NK-92 (cell line): ENCODE results near the gene EXOC4.

Experiments used
- DNase-seq: peaks from one replicate; lab custom pipeline; 2025; ENCODE audit not compliant: unreplicated experiment; lab: John Stamatoyannopoulos, UW

Gene EXOC4

DNA sequence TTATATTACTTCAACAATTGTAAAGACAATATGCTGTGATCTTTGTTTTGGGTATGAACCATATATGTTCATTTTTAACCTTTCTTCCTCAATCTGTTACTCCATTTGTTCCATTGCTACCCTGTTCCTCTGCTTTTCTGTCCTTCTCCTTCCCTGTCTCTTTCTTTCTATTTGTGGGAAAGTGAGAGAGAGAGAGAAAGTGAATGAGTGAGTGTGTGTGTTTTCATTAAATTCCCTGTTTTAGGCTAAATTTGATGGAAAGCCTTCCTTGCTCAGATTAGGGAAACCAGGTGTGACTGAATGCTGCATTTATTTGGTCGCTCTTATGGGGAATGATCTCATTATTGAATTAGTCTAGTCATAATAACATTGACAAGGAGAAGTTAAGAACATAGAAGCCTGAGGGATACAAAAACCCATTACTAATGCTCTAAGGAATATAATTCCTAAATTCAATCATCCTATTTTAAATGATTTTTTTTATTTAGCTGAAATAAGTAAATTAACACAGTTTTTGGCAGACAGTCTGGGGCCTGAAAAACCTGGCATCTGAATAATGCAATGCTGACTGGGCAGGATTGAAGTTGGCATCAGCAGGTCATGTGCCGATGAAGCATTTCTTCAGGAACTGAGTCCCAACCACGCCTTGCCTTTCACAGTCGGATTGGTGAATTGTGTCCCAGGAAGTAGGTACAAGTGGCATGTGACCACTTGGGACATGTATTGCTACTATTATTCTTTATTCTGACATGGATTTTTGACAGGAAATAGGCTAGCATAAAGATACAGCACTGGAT, 756.6 kb downstream of the EXOC4 start:
- DNase-seq = no peak

DNA sequence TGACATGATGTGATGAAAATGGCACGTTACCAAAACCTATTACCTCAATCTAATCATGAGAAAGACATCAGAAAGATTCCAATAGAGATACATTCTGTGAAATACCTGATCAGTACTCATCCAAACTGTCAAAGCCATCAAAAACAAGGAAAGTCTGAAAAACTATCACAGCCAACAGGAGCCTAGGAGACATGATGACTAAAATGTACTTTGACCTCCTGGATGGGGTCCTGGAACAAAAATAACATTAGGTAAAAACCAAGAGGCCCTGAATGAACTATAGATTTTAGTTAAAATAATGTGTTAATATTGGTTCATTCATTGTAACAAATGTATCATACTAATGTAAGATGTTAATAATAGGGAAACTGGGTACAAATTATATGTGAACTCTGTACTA, 760.4 kb downstream of the EXOC4 start:
- no peak for DNase-seq

DNA sequence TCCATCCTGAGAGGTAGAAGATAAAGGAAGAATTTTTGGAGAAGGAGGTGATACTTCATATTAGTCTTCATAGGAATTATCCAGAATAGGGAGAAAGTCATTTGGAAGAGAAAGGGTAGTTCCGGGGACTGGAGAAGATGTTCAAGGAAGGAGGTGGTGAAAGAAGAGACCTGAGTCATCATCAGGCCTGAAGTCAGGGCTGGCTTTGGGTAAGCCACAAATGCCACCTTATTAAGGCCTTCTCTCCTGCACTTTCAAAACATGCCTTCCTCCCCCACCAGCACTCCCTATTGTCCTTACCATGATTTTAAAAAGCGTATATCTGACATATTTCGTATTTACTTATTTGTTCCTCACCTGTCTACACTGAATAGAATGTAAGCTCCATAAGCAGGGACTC, 762.1 kb downstream of the EXOC4 start:
- DNase-seq = no peak

DNA sequence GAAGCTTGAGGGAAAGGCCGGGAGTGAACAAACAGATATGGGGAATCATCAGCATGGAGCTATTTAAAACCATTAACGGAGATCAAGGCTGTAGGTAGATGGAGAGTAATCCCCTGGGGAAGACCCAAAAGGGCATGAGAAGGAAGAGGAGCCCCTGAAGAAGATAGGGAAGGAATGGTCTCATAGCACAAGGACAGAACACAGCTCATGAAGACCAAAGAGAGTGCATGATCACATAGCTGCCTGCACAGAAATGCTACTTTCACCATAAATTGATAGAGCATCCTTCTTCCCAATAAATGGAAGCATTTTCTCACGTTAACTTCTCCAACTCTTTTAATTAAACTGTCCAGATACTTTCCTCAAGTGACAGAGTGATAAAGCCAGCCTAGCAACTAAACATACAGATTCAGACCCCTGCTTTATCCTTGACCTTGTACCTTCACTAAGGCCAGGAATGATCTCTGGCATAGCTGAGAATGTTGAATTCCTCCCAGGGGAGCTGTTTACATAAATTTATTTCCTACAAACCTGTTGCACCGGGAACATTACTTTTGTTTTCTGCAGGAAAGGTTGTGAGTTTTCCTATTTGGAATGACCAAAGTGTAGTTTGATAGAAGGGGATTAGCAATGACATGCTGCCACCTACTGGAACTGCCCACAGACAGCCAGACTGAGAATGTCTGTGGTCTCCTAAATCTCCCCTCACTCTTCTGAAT, 763.5 kb downstream of the EXOC4 start:
- DNase-seq = no peak

DNA sequence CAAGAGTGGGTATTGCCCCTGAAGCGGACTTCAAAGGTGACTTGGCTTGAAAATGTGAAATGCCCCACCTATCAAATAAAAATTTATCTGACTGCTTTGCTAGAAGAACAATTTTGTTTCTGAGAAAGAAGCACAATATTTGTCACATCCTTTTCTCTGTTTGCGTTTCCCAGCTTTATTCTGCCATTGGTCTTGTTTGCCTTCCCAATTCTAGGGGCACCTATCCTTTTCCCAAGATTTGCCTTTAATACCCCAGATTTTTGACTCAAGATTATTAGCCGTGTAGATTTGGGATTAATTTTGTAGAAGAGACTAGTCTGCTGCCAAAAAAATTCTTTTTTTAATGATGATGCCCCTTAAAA, 764.0 kb downstream of the EXOC4 start:
- no peak for DNase-seq

DNA sequence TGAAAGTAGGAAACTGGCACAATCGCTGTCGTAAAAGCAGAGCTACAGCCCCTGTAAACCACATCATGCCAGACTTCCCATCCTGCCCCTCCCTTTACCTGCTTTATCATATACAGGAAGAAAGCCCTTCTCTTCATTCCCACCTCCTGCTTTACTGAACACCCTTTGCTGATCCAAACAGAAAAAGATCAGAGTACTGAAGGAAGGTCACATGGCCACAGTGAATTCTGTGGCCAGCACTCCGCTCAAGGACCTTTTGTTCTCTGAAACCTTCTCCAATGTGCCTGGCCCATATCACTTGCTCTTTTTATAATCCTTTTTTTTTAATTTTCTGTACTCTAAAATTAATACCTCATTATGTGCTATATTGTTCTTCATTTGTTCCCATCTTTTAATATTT, 765.4 kb downstream of the EXOC4 start:
- DNase-seq = no peak

DNA sequence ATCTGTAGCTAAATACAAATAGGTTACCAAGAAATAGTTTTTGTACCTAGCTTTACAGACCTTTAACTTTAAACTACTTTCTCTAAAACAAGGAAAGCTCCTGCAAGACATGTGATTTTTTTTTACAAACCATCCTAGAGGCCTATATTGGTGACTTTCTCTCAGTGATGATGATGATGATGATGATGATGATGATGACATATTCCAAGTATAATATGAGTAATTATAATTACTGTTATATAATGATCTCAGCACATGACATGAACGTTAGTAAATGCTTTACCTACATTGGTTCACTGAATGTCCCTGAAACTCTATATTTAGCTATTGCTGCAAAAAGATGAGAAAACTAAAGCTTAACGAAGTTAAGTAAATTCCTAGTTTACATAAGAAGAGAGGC, 766.4 kb downstream of the EXOC4 start:
- DNase-seq = no peak

DNA sequence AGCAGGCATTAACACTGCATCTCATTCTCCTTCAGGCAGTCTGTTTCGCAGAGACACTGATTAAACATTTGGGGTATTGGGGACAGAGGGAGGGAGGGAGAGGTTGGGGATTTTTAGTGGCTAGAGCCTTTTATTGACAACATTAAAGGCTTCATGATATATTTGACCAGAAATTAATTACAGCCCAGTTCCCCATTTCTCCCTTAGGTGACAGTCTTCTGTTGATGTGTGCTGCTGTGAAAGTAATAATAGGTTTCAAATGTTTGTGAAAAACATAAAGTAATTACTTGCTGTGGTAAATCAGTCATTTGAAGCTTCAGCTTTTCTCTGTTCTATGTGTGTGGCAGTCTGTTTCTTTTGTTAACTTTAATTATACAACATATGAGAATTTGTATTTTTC, 769.0 kb downstream of the EXOC4 start:
- DNase-seq = no peak

DNA sequence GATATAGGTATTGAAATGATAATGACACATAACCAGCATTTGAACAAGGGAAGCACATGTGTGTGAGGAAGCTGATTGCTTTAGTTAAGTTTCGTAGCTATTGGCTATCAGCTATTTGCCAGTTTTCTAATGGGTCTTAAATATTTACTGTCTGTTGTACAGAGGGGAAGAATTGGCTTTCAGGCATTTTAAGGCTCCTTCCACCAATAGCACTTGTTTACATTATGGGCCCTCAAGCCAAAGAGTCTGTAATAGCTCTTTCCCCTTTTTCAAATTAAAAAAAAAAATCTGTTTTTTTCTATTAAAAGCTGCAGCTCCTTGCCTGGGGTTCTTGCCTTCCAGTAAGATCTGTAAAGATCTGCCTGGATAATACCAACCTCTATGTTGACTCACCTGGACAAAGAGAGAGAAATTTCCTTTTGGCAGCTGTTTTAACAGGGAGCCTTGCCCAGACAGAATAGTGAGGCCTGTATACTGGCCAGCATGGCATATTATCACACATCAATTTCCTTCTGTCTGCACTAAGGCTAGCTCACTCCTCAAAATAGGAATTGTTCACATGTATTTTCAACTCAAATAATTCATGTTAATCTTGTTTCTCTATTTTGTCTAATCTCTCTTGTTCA, 769.5 kb downstream of the EXOC4 start:
- DNase-seq = no peak

DNA sequence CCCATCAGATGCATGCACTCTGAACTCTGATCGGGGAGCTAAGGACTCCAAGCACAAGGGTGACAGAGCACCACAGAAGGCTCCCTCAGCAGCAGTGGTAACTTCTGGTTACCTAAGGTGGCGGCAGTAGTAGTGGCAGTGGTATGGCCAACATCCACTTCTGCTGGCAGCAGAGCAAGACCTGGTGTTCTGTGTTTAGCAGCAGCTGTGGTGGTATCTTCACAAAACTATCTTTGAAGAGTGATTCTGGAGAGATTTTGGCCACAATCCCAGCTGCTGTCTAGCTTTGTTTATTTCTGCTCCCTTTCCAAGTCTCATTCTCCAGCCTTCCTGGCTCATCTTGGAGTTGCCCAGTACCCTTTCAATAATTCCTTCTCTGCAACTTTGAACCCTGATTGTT, 771.9 kb downstream of the EXOC4 start:
- DNase-seq = no peak

DNA sequence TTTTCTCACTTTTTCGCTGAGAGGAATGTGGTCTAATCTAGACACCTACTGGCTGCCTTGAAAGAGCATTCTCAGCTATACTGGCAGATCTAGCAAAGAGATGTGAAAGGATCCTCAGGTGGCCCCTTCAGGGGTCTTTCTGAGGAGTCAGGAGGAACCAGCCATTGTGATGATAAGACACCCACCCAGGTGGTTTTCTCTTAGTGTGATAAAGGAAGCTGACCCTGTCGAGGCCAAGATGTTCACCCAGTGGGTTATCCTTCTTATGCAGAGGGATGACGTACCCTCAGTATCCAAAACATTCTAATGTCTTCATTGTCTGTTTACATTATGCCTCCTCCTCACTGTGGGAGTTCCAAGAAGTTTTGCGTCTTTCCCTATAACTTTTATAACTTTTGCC, 776.0 kb downstream of the EXOC4 start:
- DNase-seq = no peak

DNA sequence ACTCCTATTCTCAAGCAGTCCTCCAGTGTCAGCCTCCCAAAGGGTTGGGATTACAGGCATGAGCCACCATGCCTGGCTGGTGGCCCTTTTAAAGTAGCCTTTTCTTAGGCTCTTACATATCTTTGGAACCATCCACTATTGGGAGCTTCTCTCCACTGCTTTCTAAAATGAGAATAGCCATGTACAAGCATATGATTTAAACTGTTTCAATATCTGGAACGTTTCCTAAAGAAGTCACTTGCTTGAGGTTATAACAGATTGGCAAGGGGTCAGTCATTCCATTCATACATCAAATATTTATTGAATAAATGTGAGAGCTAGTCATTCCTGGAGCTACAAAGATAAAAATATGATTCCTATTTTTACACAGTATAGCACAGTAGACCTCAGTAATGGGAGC, 776.9 kb downstream of the EXOC4 start:
- DNase-seq = no peak

DNA sequence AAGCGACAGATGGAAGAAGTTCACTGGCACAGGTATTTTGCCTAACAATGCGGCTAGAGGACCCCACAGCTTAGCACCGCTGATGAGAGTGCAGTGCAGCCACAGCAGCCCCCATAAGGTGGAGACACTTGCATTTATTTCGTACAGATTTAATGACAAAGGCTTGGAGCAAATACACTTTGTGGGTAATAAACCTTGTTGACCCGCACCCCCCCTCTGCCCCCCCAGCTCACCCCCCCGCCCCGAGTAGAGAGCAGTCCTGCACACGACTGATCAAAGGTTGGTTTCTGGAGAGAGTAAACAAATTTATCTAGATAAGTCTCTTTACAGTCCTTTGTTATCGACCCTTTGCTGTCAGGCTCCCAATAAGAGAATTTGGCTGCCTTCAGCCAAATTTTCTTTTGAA, 777.6 kb downstream of the EXOC4 start:
- DNase-seq = no peak

DNA sequence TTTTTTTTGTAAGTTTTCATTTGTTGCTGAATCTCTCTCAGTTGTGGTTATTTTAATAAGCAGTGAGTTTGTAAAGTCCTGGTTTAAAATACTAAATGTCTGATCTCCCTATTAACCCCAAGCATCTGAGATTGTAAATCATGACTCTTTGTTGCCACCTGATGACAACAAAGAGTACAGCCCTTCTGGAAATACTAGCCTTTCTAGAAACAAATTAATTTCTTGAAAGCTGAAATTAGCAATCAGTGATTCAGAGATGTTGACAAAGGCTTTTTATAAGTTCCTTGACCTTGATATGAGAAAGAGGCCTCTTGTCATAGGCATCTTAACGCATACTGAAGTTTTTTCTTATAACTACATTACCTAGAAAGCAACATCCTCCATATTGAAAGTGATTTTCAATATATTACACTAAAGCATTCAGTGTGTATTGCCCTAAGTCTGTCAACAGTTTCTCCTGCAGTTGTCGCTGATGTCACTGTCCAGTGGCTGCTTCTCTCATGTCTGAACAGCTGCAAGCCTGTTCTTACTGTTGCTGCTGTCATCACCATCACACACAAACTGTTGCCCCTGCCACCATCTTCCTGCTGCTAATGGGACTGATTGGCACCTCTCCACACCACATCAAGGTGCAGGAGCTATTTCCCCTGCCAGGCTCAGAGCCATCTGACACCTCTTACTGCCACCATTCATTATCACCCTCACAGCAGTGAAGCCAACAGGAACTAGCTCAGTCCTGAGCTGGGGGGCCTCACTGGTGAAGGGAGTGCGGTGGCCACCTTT, 779.1 kb downstream of the EXOC4 start:
- no peak for DNase-seq

DNA sequence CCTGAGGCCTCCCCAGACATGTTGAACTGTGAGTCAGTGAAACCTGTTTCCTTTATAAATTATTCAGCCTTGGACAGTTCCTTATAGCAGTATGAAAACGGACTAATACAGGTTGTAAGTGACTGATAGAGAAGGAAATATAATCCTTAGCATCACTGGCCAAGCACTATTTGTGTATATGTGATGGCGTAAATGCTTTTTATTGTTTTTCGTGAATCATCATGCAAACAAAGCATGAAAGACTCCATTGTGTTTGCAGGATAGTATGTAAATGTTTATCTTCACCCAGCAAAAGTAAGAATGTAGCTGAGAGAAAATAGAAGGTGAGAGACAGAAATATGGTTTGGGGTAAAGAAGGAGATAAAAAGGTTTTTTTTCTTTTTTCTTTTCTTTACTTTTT, 781.8 kb downstream of the EXOC4 start:
- no peak for DNase-seq

DNA sequence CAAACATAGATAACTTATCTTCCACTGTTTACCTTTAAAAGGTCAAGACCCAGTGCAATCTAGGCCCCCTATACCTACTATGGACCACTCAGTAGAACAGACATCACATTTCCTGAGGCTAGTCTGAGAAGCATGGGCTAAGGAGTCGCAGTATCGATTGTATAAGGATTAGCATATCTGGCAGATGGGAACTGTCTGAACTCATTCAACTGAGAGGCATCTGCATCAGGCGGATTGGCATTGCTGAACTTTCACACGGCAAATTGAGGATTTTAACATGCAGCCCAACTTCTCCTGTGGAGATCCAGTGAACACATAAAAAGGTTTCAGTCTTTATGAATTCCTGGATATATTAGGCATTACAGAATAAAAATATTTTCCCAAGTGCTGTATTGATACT, 785.1 kb downstream of the EXOC4 start:
- no peak for DNase-seq

DNA sequence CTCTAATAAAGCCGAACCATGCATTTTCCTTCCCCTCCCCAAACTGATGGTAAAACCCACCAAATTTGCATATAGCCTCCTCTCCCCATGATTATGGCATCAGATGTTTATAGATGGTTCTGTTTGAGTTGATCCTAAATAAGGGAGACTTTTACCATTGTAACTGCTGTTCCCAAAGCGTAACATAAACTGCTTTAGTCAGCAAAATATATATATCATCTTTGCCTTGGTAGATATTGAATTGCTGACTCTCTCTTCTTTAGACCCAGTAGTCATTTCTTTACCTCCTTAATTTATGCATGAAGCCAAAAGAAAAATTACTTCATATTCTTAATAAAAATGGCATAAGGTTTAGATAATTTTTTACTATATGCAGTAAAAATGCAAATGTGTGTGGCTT, 788.1 kb downstream of the EXOC4 start:
- no peak for DNase-seq

DNA sequence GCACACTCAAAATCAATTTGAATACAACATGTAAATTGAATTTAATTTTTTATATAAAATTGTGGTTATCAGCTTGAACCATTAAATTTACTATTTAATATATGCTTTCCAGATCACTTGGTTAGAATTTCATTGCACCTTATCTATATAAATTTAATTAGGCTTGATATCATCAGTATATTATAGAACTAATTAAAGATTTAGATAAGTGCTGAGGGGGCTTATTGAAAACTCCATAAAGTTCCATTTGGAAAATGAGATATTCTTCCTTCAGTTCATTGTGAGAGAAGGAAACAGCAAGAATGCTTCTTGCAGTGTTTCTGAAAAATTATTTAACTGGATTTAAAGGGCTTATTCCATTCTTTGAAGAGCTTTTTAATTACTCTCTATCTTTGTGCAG, 788.6 kb downstream of the EXOC4 start:
- no peak for DNase-seq

DNA sequence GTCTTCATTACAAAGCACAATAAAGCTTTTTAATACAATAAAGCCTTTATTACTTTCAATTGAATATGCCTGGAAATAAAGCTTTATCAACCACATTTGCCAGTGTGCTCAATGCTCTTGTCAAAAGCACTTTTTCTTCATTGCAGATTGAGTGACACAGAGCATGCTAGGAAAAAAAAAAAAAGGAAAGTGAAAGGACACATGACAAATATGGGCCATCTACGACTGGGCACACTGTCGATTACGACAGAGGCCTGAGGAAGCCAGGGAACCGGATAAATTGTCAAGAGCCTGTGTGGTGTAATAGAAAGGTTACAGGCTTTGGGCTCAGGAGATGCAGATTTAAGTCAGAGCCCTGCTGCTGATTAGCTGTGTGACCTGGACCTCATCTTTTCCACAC, 789.4 kb downstream of the EXOC4 start:
- DNase-seq = no peak

DNA sequence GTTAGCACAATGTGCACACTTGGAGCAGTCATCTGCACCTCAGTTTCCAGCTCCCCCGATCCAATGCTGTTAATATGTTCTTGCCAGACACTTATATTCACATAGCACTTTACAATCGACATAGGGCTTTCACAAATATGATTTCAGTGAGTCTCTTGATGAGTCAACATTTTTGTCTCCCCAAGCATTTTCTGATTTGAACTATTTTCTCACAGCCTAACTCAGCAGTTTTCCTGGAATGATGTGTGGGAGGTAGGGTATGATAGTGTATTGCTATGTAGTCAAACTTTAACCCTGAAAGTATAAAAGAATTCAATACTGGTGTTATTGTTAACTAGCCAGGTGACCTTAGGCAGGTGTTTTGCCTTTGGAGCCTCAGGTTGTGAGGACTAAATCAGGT, 791.8 kb downstream of the EXOC4 start:
- no peak for DNase-seq

DNA sequence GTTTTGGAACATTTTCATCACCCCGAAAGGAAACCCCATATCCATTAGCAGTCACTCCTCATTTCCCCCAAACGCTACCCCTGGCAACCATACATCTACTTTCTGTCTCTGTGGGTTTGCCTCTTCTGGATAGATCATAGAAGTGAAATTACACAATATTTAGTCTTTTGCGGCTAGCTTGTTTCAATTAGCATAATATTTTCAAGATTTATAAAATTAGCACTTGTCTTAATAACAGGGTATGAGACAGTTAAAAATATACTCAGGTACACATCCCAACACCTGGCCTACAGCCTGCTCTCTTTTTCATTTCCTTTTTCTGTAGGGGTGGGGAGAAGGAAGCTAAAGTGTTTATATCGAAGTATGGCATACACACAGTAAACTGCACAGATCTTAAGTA, 792.8 kb downstream of the EXOC4 start:
- no peak for DNase-seq
